B cell (primary cell): ENCODE results near the gene ITGA6. TPM values are rescaled to one million over a fixed set of nuclear protein-coding genes. Genes with fewer than 3 reads are reported as not detected.
A peak's percentile ranks its signal among the peaks of the same experiment; 100 is the strongest.

ENCODE experiments used
- ATAC-seq: fragments of 200-7000 bp; cut with Tn5 transposase; one replicate; pipeline ENCODE4 v1.10.0; 2021; ENCODE audit warnings: low read depth, mild to moderate bottlenecking, moderate number of reproducible peaks, moderate library complexity
- CTCF ChIA-PET: fragments of 350-600 bp; sonication (Branson Sonifier 250); formaldehyde crosslinking; loops from one replicate; lab custom pipeline; 2021; ENCODE audit warnings: antibody characterized with exemption, inconsistent platforms; lab: Charles Lee
- POLR2A ChIA-PET: fragments of 350-600 bp; sonication (Branson Sonifier 250); formaldehyde crosslinking; loops from one replicate; lab custom pipeline; 2021; ENCODE audit warnings: antibody characterized with exemption; lab: Charles Lee
- DNase-seq: peaks from one replicate; pipeline ENCODE4 v3.0.0; 2013
- H2AFZ ChIP-seq: 2 replicates; pipeline ENCODE4 v1.6.1; 2012; ENCODE audit warnings: mild to moderate bottlenecking, low read depth, low read length; ENCODE audit not compliant: insufficient read depth, poor library complexity, severe bottlenecking
- H3K27ac ChIP-seq, 2 donors: 1 replicate in 1 of 2; 2 replicates in 1 of 2; pipeline ENCODE4 v1.5.1; 2012 to 2013; ENCODE audit warnings: low read length in 2 of 2, mild to moderate bottlenecking in 2 of 2, moderate library complexity in 1 of 2
- H3K27me3 ChIP-seq, 4 experiments: fragments of 200-600 bp in 1 of 4; sonication (generic) in 1 of 4; replicated peaks in 1 of 4; 1 replicate in 2 of 4; 2 replicates in 2 of 4; pipeline versions ENCODE4 v1.6.1 to v1.7.0; 2013 to 2016; ENCODE audit warnings: low read length in 3 of 4, mild to moderate bottlenecking in 2 of 4, mixed read lengths in 1 of 4, moderate library complexity in 1 of 4; ENCODE audit not compliant: insufficient read depth in 4 of 4, control insufficient read depth in 3 of 4; ENCODE audit errors: control extremely low read depth in 1 of 4
- H3K36me3 ChIP-seq, 2 experiments: replicated peaks in 1 of 2; 1 replicate in 1 of 2; 2 replicates in 1 of 2; pipeline versions ENCODE4 v1.6.1 to v1.7.1; 2013; ENCODE audit warnings: low read length in 1 of 2; ENCODE audit not compliant: insufficient read depth in 2 of 2, control insufficient read depth in 1 of 2; ENCODE audit errors: control extremely low read depth in 1 of 2, extremely low read depth in 1 of 2
- H3K4me1 ChIP-seq, 2 donors: fragments of 200-600 bp in 1 of 2; sonication (generic) in 1 of 2; 1 replicate in 1 of 2; 2 replicates in 1 of 2; pipeline versions ENCODE4 v1.5.1 to v1.6.1; 2013 to 2017; ENCODE audit warnings: low read length in 2 of 2; ENCODE audit not compliant: control insufficient read depth in 2 of 2, insufficient read depth in 2 of 2
- H3K4me2 ChIP-seq: replicated peaks from 2 replicates; pipeline ENCODE3; 2012; ENCODE audit warnings: mild to moderate bottlenecking, low read depth, low read length; ENCODE audit not compliant: poor library complexity, severe bottlenecking
- H3K4me3 ChIP-seq, 5 experiments: fragments of 200-600 bp in 1 of 5; sonication (generic) in 1 of 5; 1 replicate in 3 of 5; 2 replicates in 2 of 5; pipeline versions ENCODE4 v1.5.1 to v1.7.0; 2011 to 2016; ENCODE audit warnings: low read length in 4 of 5, mild to moderate bottlenecking in 4 of 5, low read depth in 2 of 5, control low read depth in 1 of 5, moderate library complexity in 1 of 5; ENCODE audit not compliant: insufficient read depth in 1 of 5; ENCODE audit errors: control extremely low read depth in 1 of 5, extremely low read depth in 1 of 5
- H3K79me2 ChIP-seq: fragments of 200-600 bp; sonication (generic); one replicate; pipeline ENCODE4 v1.6.0; 2016; ENCODE audit warnings: low read length; ENCODE audit not compliant: control insufficient read depth, insufficient read depth
- H3K9ac ChIP-seq: fragments of 200-600 bp; sonication (generic); 2 replicates; pipeline ENCODE4 v1.6.1; 2017; ENCODE audit warnings: mild to moderate bottlenecking, low read length, moderate library complexity
- H3K9me3 ChIP-seq, 3 donors: one replicate each; pipeline versions ENCODE4 v1.6.1 to v1.7.1; 2013; ENCODE audit warnings: low read length in 2 of 3; ENCODE audit not compliant: control insufficient read depth in 2 of 3, insufficient read depth in 1 of 3; ENCODE audit errors: control extremely low read depth in 1 of 3
- H4K20me1 ChIP-seq: 2 replicates; pipeline ENCODE4 v1.6.0; 2012; ENCODE audit warnings: mild to moderate bottlenecking, low read length; ENCODE audit not compliant: insufficient read depth, control insufficient read depth, poor library complexity, severe bottlenecking
- H3K27ac Mint-ChIP-seq: one replicate; pipeline ENCODE4 v1.8.0; 2021; ENCODE audit warnings: mixed read lengths
- H3K27me3 Mint-ChIP-seq: one replicate; pipeline ENCODE4 v1.8.0; 2021; ENCODE audit warnings: mixed read lengths
- H3K4me1 Mint-ChIP-seq: one replicate; pipeline ENCODE4 v1.8.0; 2021; ENCODE audit warnings: mixed read lengths
- H3K4me3 Mint-ChIP-seq: one replicate; pipeline ENCODE4 v1.8.0; 2021; ENCODE audit warnings: mixed read lengths
- H3K9me3 Mint-ChIP-seq: one replicate; pipeline ENCODE4 v1.8.0; 2022; ENCODE audit warnings: mixed read lengths; ENCODE audit not compliant: insufficient read depth
- CTCF ChIP-seq: fragments of 200-600 bp; IDR thresholded peaks from one replicate; pipeline ENCODE4 v1.8.0; 2022; ENCODE audit warnings: antibody characterized with exemption, mild to moderate bottlenecking
- EZH2 ChIP-seq: IDR thresholded peaks from 2 replicates; pipeline ENCODE4 v1.6.1; 2012; ENCODE audit warnings: borderline replicate concordance, low read depth, mild to moderate bottlenecking, moderate library complexity, low read length; ENCODE audit not compliant: insufficient read depth, poor library complexity, severe bottlenecking
- WGBS: methylation state at CpG from one replicate; pipeline ENCODE4 v1.1.5; 2013; ENCODE audit warnings: missing lambda C conversion rate; ENCODE audit not compliant: insufficient coverage; 5-methylcytosine and 5-hydroxymethylcytosine counted together
- intact Hi-C: fragments of 100-400 bp; cut with micrococcal nuclease; formaldehyde crosslinking; loops from one replicate; pipeline ENCODE4 v1.10.0; 2022
- polyA plus RNA-seq: library from polyadenylated mRNA; depleted of rRNA; stranded (reverse); fragments of >200 nt; gene quantifications from 2 replicates; pipeline ENCODE4 v1.2.3, GENCODE V29; 2012
- total RNA-seq, 2 donors: library from RNA; stranded (reverse); fragments of 120-200 nt in 1 of 2; gene quantifications; 1 replicate in 1 of 2; 2 replicates in 1 of 2; pipeline versions ENCODE4 v1.2.3 to v1.2.4, GENCODE V29; 2013 to 2022

Gene ITGA6
- total and polyA plus RNA-seq, 2 donors (not counting 1 experiment from before 2014, with no cell fraction given): 0.17 to 0.98 TPM

GRCh38 chr2:172433144-172433543, 5.8 kb downstream of the ITGA6 start:
- peaks cover 0 to 44% (median 23%) of the 10 kb centered on the region in 4 experiments for H3K27me3 ChIP-seq
- POLR2A ChIA-PET: no interaction called here
- Mint-ChIP-seq H3K4me1 (peaks cover 12% of the 10 kb centered on the region), H3K4me3 (no peak overlapping the region), H3K9me3 (no peaks in the 10 kb centered on the region), H3K27me3 (peaks cover 49% of the 10 kb centered on the region), H3K27ac (no peak overlapping the region)
- no peak for DNase-seq
- intact Hi-C loops: loop anchor here (10.0 kb wide), 2 partner anchors 122 to 328 kb away; partner anchors contain the start of genes DLX2 and PDK1
- no peaks in the 10 kb centered on the region for H4K20me1 ChIP-seq
- CTCF ChIA-PET: interaction anchor here (1.4 kb wide), 1 partner anchor 29 kb away, joined by 4 read pairs; no protein-coding TSS in a partner anchor
- ATAC-seq: no peak
- no peaks in the 10 kb centered on the region for H3K36me3 ChIP-seq
- no peak overlapping the region for H3K4me2 ChIP-seq
- H3K4me3 ChIP-seq: no peak overlapping the region
- peaks cover 27 to 28% of the 10 kb centered on the region in 2 donors for H3K4me1 ChIP-seq
- peaks cover 0 to 4% (median 0%) of the 10 kb centered on the region in 3 donors for H3K9me3 ChIP-seq
- H3K79me2 ChIP-seq: no peaks in the 10 kb centered on the region
- H3K27ac ChIP-seq: no peak overlapping the region
- TF ChIP-seq EZH2 (no peak), CTCF (no peak)
- 100% methylated on average over 2 of the region's 3 CpGs for WGBS
- H3K9ac ChIP-seq: no peak overlapping the region
- H2AFZ ChIP-seq: no peak overlapping the region

GRCh38 chr2:172434821-172435605, 7.6 kb downstream of the ITGA6 start:
- intact Hi-C loops: loop anchor here (10.0 kb wide), 2 partner anchors 120 to 330 kb away; partner anchors contain the start of genes DLX2 and PDK1
- WGBS: no CpG with 5 or more reads among the region's 5 CpGs
- H3K79me2 ChIP-seq: no peaks in the 10 kb centered on the region
- ATAC-seq (no peak), DNase-seq (peak; percentile 54)
- no peak overlapping the region for H3K9ac ChIP-seq
- H3K9me3 ChIP-seq: no peaks in the 10 kb centered on the region
- no peak overlapping the region for H2AFZ ChIP-seq
- no peak for TF ChIP-seq EZH2
- TF ChIP-seq CTCF: no peak
- peaks cover 22 to 25% of the 10 kb centered on the region in 2 donors for H3K4me1 ChIP-seq
- no peak overlapping the region for H3K27ac Mint-ChIP-seq
- H3K4me3 Mint-ChIP-seq: no peak overlapping the region
- H3K27ac ChIP-seq: no peak overlapping the region
- no peaks in the 10 kb centered on the region for H4K20me1 ChIP-seq
- CTCF ChIA-PET: no interaction called here
- peaks cover 0 to 26% (median 13%) of the 10 kb centered on the region in 4 experiments for H3K27me3 ChIP-seq
- no peak overlapping the region for H3K4me2 ChIP-seq
- H3K27me3 Mint-ChIP-seq: peaks cover 38% of the 10 kb centered on the region
- no peaks in the 10 kb centered on the region for H3K9me3 Mint-ChIP-seq
- peaks cover 5% of the 10 kb centered on the region for H3K4me1 Mint-ChIP-seq
- no peak overlapping the region for H3K4me3 ChIP-seq
- POLR2A ChIA-PET: no interaction called here
- no peaks in the 10 kb centered on the region for H3K36me3 ChIP-seq
